ENCODE data around the gene SPON1. TPM values are rescaled to one million over a fixed set of nuclear protein-coding genes. Genes with fewer than 3 reads are reported as not detected.

SPON1 gene
- total and polyA plus RNA-seq, 2 of the 8 experiments (the other 6 are each of a cell fraction or from before 2014, with no cell fraction given), result 1.5 to 5.4 TPM

GRCh38 chr11:14089690-14090462 is 127.4 kb downstream of the SPON1 start (continued):
- TF ChIP-seq CHD7 (IDR thresholded peaks at IDR 0.05; ENCODE audit: insufficient replicate concordance, low read length) (no peak), CHD2 (IDR thresholded peaks at IDR 0.05; ENCODE audit: low read length) (no peak), USF2 (IDR thresholded peaks at IDR 0.05; ENCODE audit: low read length) (no peak), POLR2AphosphoS5 (IDR thresholded peaks at IDR 0.05; ENCODE audit: low read depth, low read length) (no peak), HDAC6 (IDR thresholded peaks at IDR 0.05; ENCODE audit: low read depth, low read length) (no peak), KDM5A (IDR thresholded peaks at IDR 0.05; ENCODE audit: low read length) (no peak), EGR1 (IDR thresholded peaks at IDR 0.05; ENCODE audit: borderline replicate concordance, low read depth, low read length) (no peak), KDM1A (IDR thresholded peaks at IDR 0.05; ENCODE audit: borderline replicate concordance, low read length) (no peak), SP4 (IDR thresholded peaks at IDR 0.05; ENCODE audit: low read length) (no peak)
